Measurements from ENCODE around the gene ACTR3. TPM values are rescaled to one million over a fixed set of nuclear protein-coding genes. Genes with fewer than 3 reads are reported as not detected.

Gene ACTR3
- total RNA-seq, 1 donor from 2014 or later = 105 TPM

GRCh38 chr2:113879457-113879856 lies 10.4 kb upstream of the ACTR3 start:
- Histone ChIP-seq H3K27ac (no peak overlapping the region), H3K27me3 (no peaks in the 10 kb centered on the region), H3K36me3 (no peaks in the 10 kb centered on the region), H3K4me3 (no peak overlapping the region), H3K9me3 (no peaks in the 10 kb centered on the region), H3K4me1 (peaks cover 19% of the 10 kb centered on the region)
- TF ChIP-seq POLR2A (IDR thresholded peaks at IDR 0.05) (no peak), POLR2AphosphoS5 (IDR thresholded peaks at IDR 0.05; ENCODE audit: insufficient read depth in 1 of 2, low read depth in 1 of 2) (no peak), CTCF (IDR thresholded peaks at IDR 0.05) (no peak)
- intact Hi-C loops (cut with DNase I) = no loop called here
- no peak for DNase-seq (ENCODE audit: extremely low spot score in 2 of 2)

GRCh38 chr2:113886479-113887008 lies 3.3 kb upstream of the ACTR3 start:
- no peak for DNase-seq (ENCODE audit: extremely low spot score in 2 of 2)
- H3K4me1 ChIP-seq = peaks cover 33% of the 10 kb centered on the region
- no peaks in the 10 kb centered on the region for H3K36me3 ChIP-seq
- no peak for TF ChIP-seq CTCF (IDR thresholded peaks at IDR 0.05)
- TF ChIP-seq POLR2AphosphoS5 (IDR thresholded peaks at IDR 0.05; ENCODE audit: insufficient read depth in 1 of 2, low read depth in 1 of 2) = no peak
- no peak for TF ChIP-seq POLR2A (IDR thresholded peaks at IDR 0.05)
- H3K27ac ChIP-seq = no peak overlapping the region
- no peaks in the 10 kb centered on the region for H3K27me3 ChIP-seq
- H3K9me3 ChIP-seq = no peaks in the 10 kb centered on the region
- H3K4me3 ChIP-seq = no peak overlapping the region
- intact Hi-C loops (cut with DNase I) = no loop called here

DNA sequence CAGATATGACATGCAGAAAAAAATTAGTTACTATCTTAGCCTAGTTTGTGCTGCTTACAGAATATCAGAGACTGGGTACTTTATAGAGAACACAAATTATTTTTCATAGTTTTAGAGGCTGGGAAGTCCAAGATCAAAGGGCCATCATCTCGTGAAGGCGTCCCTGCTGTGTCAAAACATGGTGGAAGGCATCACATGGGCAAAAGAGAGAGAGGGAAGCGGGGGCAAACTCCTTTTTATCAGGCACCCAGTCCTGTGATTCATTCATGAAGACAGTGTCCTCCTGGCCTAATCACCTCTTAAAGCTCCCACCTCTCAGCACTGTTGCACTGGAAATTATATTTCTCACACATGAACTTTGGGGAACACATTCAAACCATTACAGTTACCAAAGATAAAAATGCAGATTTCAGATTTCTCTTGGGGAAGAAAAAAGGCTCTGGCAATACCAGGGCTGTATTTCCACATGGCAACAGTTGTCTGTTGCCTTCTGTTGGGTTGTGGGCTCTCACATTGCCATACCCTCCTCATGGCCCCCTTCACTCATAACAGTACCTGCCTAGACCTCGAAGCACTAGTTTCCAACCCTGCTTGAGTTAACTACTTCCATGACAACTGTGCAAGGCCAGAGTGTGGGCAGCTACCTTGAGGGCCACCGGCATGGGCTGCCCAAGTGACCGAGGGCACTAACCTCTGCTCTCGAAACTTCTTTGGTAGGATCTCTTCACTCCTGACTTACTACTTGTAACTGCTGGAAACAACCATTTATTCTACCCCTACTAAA lies 2.7 kb upstream of the ACTR3 start:
- intact Hi-C loops (cut with DNase I) = no loop called here
- TF ChIP-seq CTCF (IDR thresholded peaks at IDR 0.05) (no peak), POLR2A (IDR thresholded peaks at IDR 0.05) (no peak), POLR2AphosphoS5 (IDR thresholded peaks at IDR 0.05; ENCODE audit: insufficient read depth in 1 of 2, low read depth in 1 of 2) (no peak)
- no peaks in the 10 kb centered on the region for H3K27me3 ChIP-seq
- H3K4me3 ChIP-seq = no peak overlapping the region
- H3K36me3 ChIP-seq = no peaks in the 10 kb centered on the region
- H3K9me3 ChIP-seq = no peaks in the 10 kb centered on the region
- DNase-seq (ENCODE audit: extremely low spot score in 2 of 2) = no peak
- no peak overlapping the region for H3K27ac ChIP-seq
- peaks cover 40% of the 10 kb centered on the region for H3K4me1 ChIP-seq

DNA sequence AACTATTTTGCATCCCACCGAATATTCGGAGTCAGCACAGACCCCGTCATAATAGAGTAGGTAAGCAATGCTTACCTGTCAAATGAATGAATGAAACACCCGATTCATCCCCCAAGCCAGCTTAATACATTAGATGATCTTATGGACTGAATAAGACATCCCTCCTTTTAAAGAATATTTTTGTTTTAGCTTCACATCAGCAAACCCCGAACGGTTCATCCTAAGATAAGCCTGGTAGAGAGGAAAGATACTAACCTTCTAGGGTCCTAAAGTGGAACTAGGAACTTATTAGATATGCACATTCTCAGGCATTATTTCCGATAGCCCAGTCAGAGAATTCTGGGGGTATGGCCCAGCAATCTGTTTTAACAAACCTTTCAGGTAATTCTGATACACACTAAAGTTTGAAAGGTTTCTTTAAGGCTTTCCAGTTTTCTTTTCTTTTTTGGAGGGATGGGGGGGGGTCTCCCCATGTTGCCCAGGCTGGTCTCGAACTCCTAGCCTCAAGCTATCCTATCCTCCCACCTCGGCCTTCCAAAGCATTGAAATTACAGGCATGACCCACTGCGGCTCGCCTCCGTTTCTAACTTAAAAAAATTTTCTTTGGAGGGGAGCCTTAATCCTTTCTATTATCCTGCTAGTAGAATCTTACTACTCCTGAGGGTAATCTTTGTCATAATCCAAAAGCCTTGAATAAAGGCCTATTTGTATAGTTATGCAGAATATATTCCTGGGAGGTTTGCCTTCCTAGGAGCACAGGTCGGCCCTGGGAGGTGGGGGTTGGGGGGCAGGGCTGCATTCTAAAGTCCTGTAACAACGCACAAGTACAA lies 1.0 kb upstream of the ACTR3 start:
- Histone ChIP-seq H3K4me3 (peak overlapping the region; percentile 93 to 95), H3K4me1 (peaks cover 56% of the 10 kb centered on the region), H3K27ac (peak overlapping the region; percentile 98), H3K27me3 (no peaks in the 10 kb centered on the region), H3K9me3 (no peaks in the 10 kb centered on the region), H3K36me3 (no peaks in the 10 kb centered on the region)
- TF ChIP-seq POLR2AphosphoS5 (IDR thresholded peaks at IDR 0.05; ENCODE audit: insufficient read depth in 1 of 2, low read depth in 1 of 2) = no peak
- TF ChIP-seq POLR2A (IDR thresholded peaks at IDR 0.05) = no peak
- TF ChIP-seq CTCF (IDR thresholded peaks at IDR 0.05) = no peak
- no peak for DNase-seq (ENCODE audit: extremely low spot score in 2 of 2)
- intact Hi-C loops (cut with DNase I) = no loop called here

Data from vagina (tissue), 2 donors.